HG03064 (cell line): ENCODE results near the gene ROBO3.

Source experiments
- ATAC-seq: cut with Tn5 transposase; IDR thresholded peaks from one replicate; pipeline ENCODE4 v1.9.1; 2021; ENCODE audit warnings: low read depth; ENCODE audit not compliant: unreplicated experiment

Gene ROBO3

DNA sequence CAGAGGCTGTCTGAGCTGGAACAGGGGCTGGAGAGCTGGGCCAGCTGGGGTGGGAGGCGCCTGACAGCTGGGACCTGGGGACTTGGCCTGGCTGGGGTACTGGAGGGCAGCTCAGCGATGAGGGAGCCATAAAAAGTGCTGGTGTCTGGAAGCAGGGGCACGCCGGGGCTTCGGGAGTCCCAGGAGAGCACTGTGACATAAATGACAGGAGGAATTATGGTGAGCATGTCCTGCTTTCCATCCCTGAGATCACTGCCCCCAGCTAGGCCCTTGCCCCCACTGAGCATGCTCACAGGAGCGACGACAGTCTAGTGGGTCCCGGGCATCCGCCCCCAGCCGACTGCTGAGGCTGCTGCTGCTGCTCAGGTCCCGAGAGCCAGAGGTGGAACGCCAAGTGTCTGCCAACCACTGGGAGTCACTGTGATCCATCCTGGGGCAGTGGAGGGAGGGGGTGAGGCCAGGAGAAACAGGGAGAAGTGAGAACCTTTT lies 26.2 kb downstream of the ROBO3 start:
- no peak for ATAC-seq

DNA sequence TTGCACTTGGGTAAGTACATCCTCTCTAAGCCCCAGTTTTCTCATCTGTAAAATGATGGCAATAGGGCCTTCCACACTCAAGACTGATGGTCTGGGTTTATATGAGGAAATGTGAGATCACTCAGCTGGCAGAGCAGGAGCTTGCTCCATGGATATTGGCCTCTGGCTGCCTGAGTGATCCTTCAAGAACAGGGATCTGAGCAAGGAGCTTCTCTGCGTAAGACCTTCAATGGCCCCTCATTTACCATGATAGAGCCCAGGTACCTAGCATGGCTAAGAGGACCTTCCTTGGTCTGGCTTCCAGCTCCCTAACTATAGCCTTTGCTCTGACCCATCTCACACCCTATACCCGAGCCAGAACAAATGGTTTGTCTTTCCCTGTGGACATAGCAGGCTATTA lies 26.9 kb downstream of the ROBO3 start:
- ATAC-seq, result no peak

DNA sequence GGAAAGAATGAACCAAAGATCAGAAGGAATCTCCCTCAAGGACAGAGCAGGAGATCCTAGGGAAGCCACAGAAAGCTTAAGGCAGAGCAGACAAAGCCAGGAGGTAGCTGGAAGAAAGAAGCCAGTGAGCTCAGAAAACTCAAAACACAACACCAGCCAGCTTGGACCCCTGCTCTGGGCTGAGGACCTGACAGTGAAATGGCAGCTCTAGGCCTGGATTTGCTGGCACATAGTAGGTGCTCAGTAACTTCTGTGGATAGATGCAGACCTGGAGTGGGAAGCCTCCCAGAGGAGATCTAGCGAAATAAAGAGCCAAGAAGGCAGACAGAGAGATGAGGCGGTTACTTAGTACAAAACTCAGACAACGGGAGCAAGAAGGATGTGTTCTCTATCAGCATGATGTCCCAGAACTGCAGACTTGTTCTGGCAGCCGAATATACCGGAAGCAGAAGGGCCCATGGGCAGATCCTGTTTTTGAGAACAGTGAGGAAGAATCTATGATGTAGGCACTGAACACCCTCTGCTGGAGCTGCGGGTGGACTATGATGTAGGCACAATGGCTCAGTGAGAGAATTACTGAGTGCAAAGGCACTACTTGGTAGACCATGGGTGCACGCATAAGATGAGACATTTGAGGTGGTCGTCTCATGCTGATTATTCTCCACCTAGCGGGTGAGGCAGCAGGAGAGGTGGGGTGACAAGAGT lies 27.7 kb downstream of the ROBO3 start:
- ATAC-seq, result no peak

DNA sequence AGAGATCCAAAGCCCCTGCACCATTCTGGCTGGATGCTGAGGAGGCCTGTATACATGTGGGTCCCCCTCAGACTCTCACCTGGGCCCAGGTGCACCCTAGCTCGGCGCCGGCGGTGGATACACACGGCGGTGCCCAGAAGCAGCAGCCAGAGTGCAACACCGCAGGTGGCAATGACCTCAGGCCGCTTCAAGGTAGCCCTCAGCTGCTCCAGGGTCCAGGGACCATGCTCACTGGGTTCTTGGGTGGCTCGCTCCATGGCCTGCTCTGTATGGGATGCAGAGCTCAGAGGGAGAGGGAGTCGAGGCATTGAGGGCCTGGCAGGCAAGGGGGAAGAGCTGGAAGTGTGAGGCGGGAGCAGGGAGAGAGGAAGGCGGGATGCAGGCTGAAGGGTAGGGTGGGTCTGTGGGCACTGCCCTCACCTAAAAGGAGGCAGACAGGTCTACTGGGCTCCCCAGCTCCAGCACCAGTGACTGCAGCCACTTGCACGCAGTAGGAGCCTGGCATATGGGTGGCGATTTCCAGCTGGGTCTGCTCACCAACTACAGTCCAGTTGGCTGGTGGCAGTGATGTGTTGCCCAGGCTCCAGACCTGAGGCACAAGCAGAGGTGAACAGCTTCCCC lies 28.7 kb downstream of the ROBO3 start:
- no peak for ATAC-seq

DNA sequence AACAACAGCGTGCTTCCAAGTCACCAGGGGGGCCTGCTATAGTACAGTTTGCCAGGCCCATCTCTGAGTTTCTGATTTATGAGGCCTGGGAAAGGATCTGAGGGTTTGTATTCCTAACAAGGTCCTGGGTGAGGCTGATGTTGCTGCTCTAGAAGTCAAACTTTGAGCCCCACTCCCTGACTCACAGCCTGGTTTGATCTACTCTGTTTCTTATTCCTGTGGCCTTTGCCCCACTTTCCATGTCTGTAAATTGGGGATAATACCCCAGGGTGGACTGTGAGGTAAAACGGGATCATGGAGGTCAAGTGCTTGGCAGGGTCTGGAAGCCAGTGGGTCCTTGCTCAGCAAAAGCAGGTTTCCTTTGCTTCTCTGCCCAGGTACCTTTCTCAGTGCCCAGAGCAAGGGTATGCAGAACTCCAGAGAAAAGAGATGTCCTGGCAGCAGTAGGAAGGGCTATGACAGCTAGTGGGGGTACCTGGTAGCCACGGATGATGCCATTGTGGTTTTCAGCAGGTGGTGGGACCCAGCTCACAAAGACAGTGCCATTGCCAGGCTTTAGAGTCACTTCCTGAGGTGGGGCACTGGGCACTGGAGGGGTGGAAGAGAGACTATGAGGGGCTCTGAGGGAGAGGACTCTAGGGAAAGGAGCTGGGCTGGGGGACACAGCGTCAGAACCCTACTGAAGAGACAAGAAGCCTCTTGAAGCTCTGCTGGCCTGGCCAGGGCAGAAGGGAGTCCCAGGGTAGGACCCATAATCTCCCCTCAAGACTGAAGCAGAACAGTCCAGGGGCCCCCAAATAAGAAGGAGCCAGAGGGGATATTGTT lies 29.6 kb downstream of the ROBO3 start:
- no peak for ATAC-seq

DNA sequence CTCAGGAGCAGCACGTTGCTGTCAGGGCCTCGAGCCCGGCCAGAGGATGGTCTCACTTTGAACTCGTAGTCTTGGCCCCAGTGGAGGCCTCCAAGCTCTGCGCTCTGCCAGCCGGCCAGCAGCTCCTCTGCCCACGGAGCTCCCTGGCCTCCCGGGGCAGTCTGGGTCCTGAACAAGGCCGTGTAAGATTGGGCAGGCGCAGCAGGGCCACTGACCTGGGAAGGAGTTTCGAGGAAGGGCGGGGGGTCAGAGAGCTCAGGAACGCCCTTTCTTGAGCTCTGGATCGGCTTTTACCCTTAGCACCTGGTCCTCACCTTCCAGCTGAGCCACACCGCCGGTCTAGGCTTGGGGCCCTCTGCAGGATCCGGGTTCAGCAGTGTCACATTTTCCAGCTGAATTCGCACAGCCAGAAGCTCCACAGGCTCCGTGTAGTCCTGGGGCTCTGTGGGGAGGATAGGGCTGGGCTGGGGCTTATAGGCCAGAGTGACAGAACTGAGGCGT lies 30.3 kb downstream of the ROBO3 start:
- ATAC-seq, result no peak

DNA sequence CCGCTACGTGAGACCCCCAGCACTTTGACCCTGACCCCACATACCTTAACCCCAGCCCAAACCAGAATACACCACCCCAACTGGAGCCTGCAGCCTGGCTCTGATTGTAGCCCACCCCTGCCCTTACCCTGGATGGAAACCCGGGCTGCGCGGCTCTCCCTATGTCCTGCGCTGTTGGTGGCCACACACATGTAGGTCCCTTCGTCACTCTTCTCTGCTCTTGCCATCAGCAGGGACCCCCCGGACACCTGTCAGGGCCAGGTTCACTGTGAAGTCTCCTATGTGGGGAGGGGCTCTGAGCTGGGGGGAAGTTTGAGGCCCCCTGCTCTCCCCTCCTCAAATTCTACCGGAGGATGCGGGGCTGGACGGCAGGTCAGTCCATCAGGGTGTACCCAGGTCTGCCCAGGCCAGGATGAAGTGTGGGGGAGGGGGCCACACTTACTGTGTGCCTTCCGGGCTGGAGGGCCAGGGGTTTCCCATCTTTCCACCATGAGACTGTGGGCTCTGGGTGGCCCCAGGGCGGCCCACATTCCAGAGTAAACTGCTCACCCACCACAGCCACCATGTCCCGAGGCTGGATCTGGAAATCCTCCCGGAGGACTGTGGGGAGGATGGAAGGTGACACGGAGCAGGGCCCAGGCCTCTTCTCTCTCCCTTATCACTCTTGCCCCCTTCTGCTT lies 31.0 kb downstream of the ROBO3 start:
- no peak for ATAC-seq

DNA sequence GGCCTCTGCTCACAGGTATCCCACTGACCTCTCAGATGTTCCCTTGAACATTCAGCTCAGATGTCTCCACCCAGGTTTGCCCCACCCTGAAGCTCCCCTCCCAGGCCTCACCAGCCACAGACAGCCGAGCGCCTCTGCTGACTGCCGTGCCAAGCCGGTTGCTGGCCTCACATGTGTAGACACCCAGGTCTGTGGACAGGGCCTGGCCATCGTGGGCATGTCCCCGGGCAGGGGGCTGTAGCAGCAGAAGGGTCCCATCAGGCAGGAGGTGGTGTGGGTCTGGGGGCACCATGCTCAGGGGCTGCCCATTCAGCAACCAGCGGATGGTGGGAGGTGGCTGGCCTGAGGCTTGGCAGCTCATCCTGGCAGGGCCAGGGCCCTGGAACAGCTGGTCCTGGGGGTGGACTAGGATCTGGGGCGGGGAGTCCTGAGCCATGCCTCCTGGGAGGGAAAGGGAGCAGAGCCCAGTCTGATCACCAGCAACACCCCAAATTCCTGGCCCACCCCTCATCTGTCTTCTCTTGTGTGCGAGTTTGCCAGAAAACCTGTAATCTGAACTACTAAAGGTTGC lies 31.7 kb downstream of the ROBO3 start:
- ATAC-seq, result no peak

DNA sequence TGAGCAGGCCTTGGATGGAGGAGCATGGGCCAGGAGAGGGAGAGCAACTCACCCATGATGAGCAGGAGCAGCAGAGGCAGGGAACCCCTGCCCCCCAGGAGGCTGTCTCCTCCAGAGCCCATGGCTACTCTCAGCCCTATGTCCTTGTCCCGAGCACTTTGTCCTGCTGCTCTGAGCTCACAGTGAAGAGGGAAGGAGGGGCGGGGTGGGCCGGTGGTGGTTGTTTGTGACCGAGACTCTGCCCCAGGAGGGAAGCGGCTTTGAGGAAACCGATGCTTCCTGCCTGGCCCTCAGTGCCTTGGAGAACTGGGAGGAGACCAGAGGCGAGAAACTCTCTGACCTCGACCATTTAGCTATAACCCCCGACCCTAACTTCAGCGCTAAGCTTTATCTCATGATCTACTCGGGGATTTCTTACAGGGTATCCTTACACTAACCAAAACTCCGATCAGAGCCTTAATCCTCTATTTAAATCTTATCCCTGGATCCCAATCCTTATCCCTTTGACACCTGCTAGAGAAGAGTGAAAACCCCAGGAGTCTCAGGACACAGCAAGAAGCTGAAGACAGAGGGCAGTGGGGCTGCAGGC lies 32.5 kb downstream of the ROBO3 start, which contains the start of gene ROBO4:
Gene ROBO4, minus strand, starts transcription at position 192 of the 589 bp plus-strand sequence. Its CDS starts 70 bp downstream, at position 122.
- no peak for ATAC-seq

DNA sequence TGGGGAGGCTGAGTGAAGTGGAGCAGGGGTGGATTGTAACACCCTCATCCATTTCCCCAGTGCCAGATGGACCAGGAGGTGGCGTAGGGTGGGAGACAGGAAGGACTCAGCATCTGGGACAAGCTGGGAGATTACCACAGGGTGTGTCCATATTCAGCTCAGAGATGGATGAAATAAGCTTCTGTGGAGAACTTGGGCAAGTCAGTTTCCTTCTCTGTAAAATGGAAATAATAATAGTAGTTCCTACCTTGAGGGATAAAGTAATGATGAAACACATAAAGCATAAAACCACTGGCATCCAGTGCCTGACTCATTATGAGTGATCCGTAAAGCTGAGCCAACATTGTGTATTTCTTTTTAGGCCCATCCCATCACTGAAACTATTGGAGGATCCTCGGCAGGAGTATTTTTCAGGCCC lies 33.0 kb downstream of the ROBO3 start:
- ATAC-seq, result no peak

DNA sequence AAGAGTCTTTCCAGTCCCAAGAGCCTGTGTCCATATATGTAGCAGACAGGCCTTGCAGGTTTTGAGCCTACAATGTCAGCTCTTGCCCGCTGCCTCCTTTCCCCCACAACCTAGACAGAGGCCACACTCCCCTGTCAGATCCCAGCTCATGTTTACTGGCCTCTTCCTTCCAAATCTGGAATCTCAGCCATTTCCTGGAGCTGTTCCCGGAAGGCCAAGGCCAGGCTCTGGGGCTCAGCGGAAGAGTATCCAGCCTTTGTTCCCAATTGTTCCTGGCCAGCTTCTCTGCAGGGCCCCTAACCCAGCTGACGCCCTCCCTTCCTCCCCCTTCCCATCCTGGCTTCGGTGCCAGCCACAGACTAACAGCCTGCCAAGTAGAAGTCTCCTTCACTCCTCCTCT lies 33.5 kb downstream of the ROBO3 start:
- no peak for ATAC-seq

DNA sequence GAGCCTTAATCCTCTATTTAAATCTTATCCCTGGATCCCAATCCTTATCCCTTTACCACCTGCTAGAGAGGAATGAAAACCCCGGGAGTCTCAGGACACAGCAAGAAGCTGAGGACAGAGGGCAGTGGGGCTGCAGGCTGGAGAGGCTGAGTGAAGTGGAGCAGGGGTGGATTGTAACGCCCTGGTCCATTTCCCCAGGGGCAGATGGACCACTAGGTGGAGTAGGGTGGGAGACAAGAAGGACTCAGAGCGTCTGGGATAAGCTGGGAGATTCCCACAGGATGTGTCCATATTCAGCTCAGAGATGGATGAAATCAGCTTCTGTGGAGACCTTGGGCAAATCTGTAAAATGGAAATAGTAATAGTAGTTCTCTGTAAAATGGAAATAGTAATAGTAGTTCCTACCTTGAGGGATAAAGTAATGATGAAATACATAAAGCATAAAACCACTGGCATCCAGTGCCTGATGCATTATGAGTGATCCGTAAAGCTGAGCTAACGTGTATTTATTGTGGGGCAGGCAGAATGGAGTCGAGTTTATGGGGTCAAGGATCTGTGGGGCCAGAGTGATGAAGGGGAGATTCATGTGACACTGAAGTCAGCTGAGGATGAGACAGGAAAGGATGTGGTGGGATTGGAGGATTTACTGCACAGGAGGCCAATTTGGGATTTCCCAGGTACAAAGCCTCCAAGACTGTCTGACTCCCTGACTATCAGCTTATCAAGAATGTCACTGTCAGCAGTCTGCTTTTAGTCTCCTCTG lies 34.3 kb downstream of the ROBO3 start:
- no peak for ATAC-seq

DNA sequence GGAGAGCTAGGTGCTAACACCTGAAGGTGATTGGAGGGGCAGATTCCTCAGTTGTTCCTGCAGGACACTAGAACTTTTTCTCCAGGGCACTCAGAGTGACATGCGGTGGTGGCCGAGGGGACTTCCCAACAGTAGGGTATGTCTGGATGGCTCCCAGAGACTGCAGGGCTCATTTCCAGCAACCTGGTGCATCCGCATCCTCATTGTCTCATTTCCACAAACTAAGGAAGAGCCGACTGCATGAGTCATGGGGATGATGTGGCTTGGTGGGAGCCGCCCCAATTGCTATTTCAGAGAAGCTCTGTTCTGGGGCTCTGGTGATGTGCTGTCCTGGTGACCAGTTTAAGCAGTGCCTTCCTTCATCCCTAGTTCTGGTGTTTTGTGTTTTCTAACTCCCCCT lies 35.2 kb downstream of the ROBO3 start:
- ATAC-seq, result no peak

DNA sequence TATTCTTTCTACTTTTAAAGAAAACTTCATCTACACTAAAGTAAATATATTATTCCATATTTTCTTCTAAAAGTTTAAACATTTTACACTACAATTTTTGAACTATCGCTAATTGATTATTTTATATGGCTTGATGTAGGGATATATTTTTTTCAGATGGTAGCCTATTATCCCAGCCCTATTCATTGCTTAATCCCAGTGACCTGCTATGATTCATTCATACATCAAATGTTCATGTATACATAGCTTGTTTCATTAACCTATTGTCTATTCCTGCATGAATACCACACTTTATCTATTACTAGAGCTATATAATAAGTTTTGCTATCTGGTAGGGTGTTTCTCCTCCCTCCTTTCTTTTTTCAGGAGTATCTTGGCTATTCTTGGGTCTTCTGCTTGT lies 37.4 kb downstream of the ROBO3 start:
- ATAC-seq, result no peak

DNA sequence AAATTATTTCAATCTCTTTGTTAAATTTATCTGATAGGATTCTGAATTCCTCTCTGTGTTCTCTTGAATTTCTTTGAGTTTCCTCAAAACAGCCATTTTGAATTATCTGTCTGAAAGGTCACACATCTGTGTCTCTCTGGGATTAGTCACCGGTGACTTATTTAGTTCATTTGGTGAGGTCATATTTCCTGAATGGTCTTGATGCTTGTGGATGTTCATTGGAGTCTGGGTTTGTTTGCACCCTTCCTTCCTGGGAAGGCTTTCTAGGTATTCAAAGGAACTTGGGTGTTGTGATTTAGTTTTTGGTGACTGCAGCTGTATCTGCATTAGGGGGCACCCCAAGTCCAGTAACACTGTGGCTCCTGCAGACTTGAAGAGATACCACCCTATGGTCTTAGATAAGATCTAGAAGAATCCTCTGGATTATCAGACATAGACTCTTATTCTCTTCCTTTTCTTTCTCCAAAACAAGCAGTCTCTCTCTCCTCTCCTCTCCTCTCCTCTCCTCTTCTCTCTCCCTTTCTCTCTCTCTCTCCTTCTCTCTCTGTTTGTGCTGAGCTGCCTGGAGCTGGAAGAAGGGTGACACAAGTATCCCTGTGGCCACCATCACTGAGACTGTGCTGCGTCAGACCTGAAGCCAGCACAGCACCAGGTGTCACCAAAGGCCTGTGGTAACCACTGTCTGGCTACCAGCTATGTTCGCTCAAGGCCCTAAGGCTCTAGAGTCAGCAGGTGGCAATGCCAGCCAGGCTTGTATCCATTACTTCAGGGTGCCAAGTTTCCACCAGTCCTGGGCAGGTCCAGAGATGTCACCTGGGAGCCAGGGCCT lies 50.5 kb downstream of the ROBO3 start:
- ATAC-seq, result no peak

DNA sequence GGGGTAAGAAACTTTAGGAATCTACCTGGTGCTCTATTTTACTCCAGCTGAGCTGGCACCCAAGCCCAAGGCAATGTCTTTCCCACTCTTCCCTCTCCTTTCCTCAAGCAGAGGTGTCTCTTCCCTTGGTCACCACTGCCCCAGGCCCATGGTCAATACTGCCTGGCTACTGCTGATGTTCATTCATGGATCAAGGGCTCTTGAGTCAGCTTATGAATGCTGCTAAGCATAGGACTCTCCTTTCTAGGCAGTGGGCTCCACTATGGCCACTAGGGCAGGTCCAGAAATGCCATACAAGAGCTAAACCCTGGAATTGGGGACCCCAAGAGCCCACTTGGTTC lies 51.1 kb downstream of the ROBO3 start:
- no peak for ATAC-seq

DNA sequence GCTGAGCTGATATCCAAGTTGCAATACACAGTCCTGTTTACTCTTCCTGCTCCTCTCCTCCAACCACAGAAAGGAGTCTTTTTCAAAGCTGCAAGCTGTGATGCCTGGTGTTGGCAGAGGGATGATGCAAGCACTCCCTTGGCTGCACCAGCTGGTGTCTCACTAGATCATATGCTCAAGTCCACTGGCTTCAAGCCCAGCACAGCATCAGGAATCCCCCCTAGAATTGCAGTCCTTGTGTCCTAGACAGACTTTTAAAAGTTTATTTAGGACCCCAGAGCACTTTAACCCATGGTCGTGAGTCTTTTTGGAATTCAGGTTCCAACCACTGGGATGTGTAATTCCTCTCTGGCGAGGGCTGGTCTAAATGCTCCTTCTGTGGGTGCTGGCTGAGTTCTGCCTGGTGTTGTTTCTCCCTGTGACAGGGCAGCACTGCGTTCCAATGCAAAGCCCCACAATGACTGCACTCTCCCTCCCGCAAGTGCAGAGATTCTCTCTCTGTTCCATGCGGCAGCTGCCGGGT lies 51.9 kb downstream of the ROBO3 start:
- no peak for ATAC-seq

DNA sequence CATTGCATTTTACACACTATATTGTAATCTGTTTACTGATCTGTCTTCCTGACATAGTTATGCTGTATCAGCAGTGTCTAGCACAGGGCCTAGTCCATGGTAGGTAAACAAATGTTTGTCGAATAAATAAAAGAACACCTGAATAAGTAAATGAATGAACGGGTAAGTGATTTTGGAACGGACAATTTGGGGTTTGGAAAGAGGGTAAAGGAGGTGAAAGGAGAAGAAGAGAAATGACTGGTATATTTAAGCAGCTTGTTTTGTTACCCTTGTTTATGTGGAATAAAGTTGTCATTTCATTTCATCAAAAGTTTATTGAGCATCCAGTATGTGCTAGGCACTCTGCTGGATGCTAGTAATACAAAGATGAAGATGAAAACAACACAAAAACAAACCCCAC lies 53.7 kb downstream of the ROBO3 start, which contains the start of gene HEPN1:
Gene HEPN1, plus strand, starts transcription at position 301 of the 400 bp plus-strand sequence.
- ATAC-seq, result no peak
